VCaP (cell line): ENCODE measurements around the gene URB1.
"Not testable (repeated sequence)": the region's sequence is repeated elsewhere in the genome, so short reads cannot be mapped to it uniquely, and the experiment has no call there.

Experiments used
- H3K27ac ChIP-seq: fragments of 450-650 bp; 2 replicates; pipeline ENCODE4 v1.5.1; 2017
- CTCF ChIP-seq: fragments of 450-650 bp; conservative IDR thresholded peaks from 2 replicates; pipeline ENCODE4 v1.5.1; 2017; ENCODE audit warnings: mild to moderate bottlenecking, moderate library complexity

Gene URB1

GRCh38 chr21:32392880-32393676 is at the start of gene URB1:
Gene URB1 (minus strand): TSS chr21:32393012. CDS start chr21:32392910, 102 bp downstream.
- peak within 1 kb of the TSS; percentile 89 for H3K27ac ChIP-seq

GRCh38 chr21:32437729-32438128 is 44.9 kb upstream of the URB1 start:
- no peak for TF ChIP-seq CTCF
- no peak overlapping the region for H3K27ac ChIP-seq

More at GRCh38 chr21:32392880-32393676, at the start of gene URB1:
- no peak; the same call in 1 of the 2 replicates for TF ChIP-seq CTCF

GRCh38 chr21:32432982-32433660 is 40.3 kb upstream of the URB1 start:
- H3K27ac ChIP-seq: not testable (repeated sequence)

GRCh38 chr21:32427958-32428623 is 35.3 kb upstream of the URB1 start:
- no peak overlapping the region for H3K27ac ChIP-seq

GRCh38 chr21:32426592-32427051 is 33.8 kb upstream of the URB1 start:
- TF ChIP-seq CTCF: no peak
- no peak overlapping the region for H3K27ac ChIP-seq

More at GRCh38 chr21:32427958-32428623, 35.3 kb upstream of the URB1 start:
- TF ChIP-seq CTCF: no peak

GRCh38 chr21:32426066-32426465 is 33.3 kb upstream of the URB1 start:
- TF ChIP-seq CTCF: no peak
- H3K27ac ChIP-seq: no peak overlapping the region

GRCh38 chr21:32425628-32426027 is 32.8 kb upstream of the URB1 start:
- no peak for TF ChIP-seq CTCF
- no peak overlapping the region for H3K27ac ChIP-seq
